GM12878 (cell line): ENCODE results near the gene CHD5. TPM values are rescaled to one million over a fixed set of nuclear protein-coding genes. Genes with fewer than 3 reads are reported as not detected.

Experiments
- ATAC-seq: fragments of 200-7000 bp; cut with Tn5 transposase; 3 replicates; pipeline ENCODE4 v1.9.1; 2020; ENCODE audit warnings: mild to moderate bottlenecking, moderate library complexity
- BruUV-seq: library from RNA; stranded (reverse); fragments of 400-500 nt; replicated peaks from 2 replicates; lab custom pipeline; 2021; lab: Mats Ljungman, UMichigan
- CTCF ChIA-PET: fragments of 300-600 bp; sonication (Branson Sonifier 250); formaldehyde crosslinking; extraction: SDS; loops from one replicate; lab custom pipeline; 2021; ENCODE audit warnings: inconsistent platforms; lab: Yijun Ruan, JAX
- POLR2A ChIA-PET: fragments of 350-600 bp; formaldehyde crosslinking; extraction: SDS; loops from one replicate; lab custom pipeline; 2021; ENCODE audit warnings: inconsistent platforms; lab: Charles Lee
- RAD21 ChIA-PET: fragments of 300-600 bp; sonication (Branson Sonifier 250); formaldehyde crosslinking; loops from one replicate; lab custom pipeline; 2023; ENCODE audit warnings: antibody characterized with exemption; ENCODE audit not compliant: unreplicated experiment; lab: Charles Lee
- SMC1A ChIA-PET: fragments of 300-600 bp; sonication (Branson Sonifier 250); formaldehyde crosslinking; loops from one replicate; lab custom pipeline; 2023; ENCODE audit not compliant: unreplicated experiment, uncharacterized antibody; lab: Charles Lee
- DNase-seq: peaks from one replicate; pipeline ENCODE4 v3.0.0-alpha.2; 2011; ENCODE audit warnings: low read depth, low spot score
- FAIRE-seq: peaks from 3 replicates; lab custom pipeline; 2011; peaks lifted over from hg19 to GRCh38; lab: Jason Lieb, UNC
- H2AFZ ChIP-seq: 2 replicates; pipeline ENCODE4 v1.6.0; 2011; ENCODE audit warnings: low read depth, low read length, control low read depth; ENCODE audit not compliant: control insufficient read depth
- H3K27ac ChIP-seq: 2 replicates; pipeline ENCODE4 v1.5.1; 2011; ENCODE audit warnings: control low read depth; ENCODE audit not compliant: control insufficient read depth, insufficient read depth
- H3K27me3 ChIP-seq, 2 experiments: replicated peaks in 1 of 2; 2 replicates each; pipeline versions ENCODE4 v1.6.0 to v1.6.1; 2011; ENCODE audit warnings: low read length in 1 of 2; ENCODE audit not compliant: control insufficient read depth in 2 of 2, insufficient read depth in 2 of 2
- H3K36me3 ChIP-seq, 2 experiments: 2 replicates each; pipeline ENCODE4 v1.5.1; 2011; ENCODE audit warnings: low read length in 1 of 2; ENCODE audit not compliant: control insufficient read depth in 2 of 2, insufficient read depth in 2 of 2
- H3K4me1 ChIP-seq: 2 replicates; pipeline ENCODE4 v1.6.1; 2011; ENCODE audit warnings: mild to moderate bottlenecking, low read length, moderate library complexity, mixed read lengths; ENCODE audit not compliant: control insufficient read depth, insufficient read depth
- H3K4me2 ChIP-seq: 2 replicates; pipeline ENCODE4 v1.6.0; 2011; ENCODE audit warnings: control low read depth; ENCODE audit not compliant: control insufficient read depth, insufficient read depth
- H3K4me3 ChIP-seq: fragments of 200-600 bp; sonication (generic); 2 replicates; pipeline ENCODE4 v1.5.1; 2016
- H3K79me2 ChIP-seq: 2 replicates; pipeline ENCODE4 v1.6.0; 2011; ENCODE audit warnings: low read length; ENCODE audit not compliant: control insufficient read depth, insufficient read depth
- H3K9ac ChIP-seq: 2 replicates; pipeline ENCODE4 v1.8.0; 2011; ENCODE audit warnings: low read length, control low read depth, mixed read lengths; ENCODE audit not compliant: control insufficient read depth, insufficient read depth
- H3K9me3 ChIP-seq: replicated peaks from 3 replicates; pipeline ENCODE4 v1.5.1; 2011; ENCODE audit warnings: mild to moderate bottlenecking, low read length; ENCODE audit not compliant: control insufficient read depth, insufficient read depth
- H4K20me1 ChIP-seq: 2 replicates; pipeline ENCODE4 v1.6.0; 2011; ENCODE audit not compliant: control insufficient read depth, insufficient read depth
- BCL3 ChIP-seq: IDR thresholded peaks from 2 replicates; pipeline ENCODE4 v1.6.1; 2011; ENCODE audit warnings: borderline replicate concordance, low read depth, mild to moderate bottlenecking, moderate library complexity, low read length; ENCODE audit not compliant: insufficient read depth, poor library complexity, severe bottlenecking
- CREM ChIP-seq: IDR thresholded peaks from 2 replicates; pipeline ENCODE4 v1.6.1; 2014; ENCODE audit warnings: antibody characterized with exemption, low read depth
- FOXM1 ChIP-seq: IDR thresholded peaks from 2 replicates; pipeline ENCODE4 v1.6.1; 2012; ENCODE audit warnings: low read depth, mild to moderate bottlenecking, inconsistent platforms, low read length, moderate library complexity
- HDGF ChIP-seq: fragments of 450-650 bp; IDR thresholded peaks from 2 replicates; pipeline ENCODE4 v1.6.1; 2016; ENCODE audit warnings: antibody characterized with exemption
- HSF1 ChIP-seq: fragments of 150-350 bp; IDR thresholded peaks from 2 replicates; pipeline ENCODE4 v1.6.1; 2014; ENCODE audit warnings: mild to moderate bottlenecking, low read depth, low read length
- IRF3 ChIP-seq: fragments of 450-650 bp; IDR thresholded peaks from 2 replicates; pipeline ENCODE4 v1.6.1; 2014; ENCODE audit warnings: mild to moderate bottlenecking
- MTA3 ChIP-seq: IDR thresholded peaks from 2 replicates; pipeline ENCODE4 v1.6.1; 2012; ENCODE audit warnings: low read length, inconsistent platforms, borderline replicate concordance
- NFIC ChIP-seq: IDR thresholded peaks from 2 replicates; pipeline ENCODE4 v1.6.1; 2012; ENCODE audit warnings: low read depth, mild to moderate bottlenecking, inconsistent platforms, low read length, moderate library complexity
- NR2C2 ChIP-seq: IDR thresholded peaks from 2 replicates; pipeline ENCODE4 v1.6.1; 2011; ENCODE audit warnings: borderline replicate concordance, low read depth; ENCODE audit not compliant: control insufficient read depth, insufficient read length
- RB1 ChIP-seq: fragments of 450-650 bp; formaldehyde crosslinking; IDR thresholded peaks from 2 replicates; pipeline ENCODE4 v1.6.1; 2017; ENCODE audit warnings: mild to moderate bottlenecking, borderline replicate concordance
- RBBP5 ChIP-seq: fragments of 200-600 bp; sonication (generic); conservative IDR thresholded peaks from 2 replicates; pipeline ENCODE4 v1.6.1; 2016
- SP1 ChIP-seq: IDR thresholded peaks from one replicate; pipeline ENCODE4 v1.6.1; 2011; ENCODE audit warnings: low read depth, low read length
- SUPT20H ChIP-seq: IDR thresholded peaks from 2 replicates; pipeline ENCODE4 v1.6.1; 2011; ENCODE audit warnings: low read depth, mild to moderate bottlenecking, low read length, moderate library complexity, borderline replicate concordance; ENCODE audit not compliant: control insufficient read depth
- TCF3 ChIP-seq: IDR thresholded peaks from 2 replicates; pipeline ENCODE4 v1.6.1; 2012; ENCODE audit warnings: low read depth, mild to moderate bottlenecking, low read length, borderline replicate concordance; ENCODE audit not compliant: insufficient read depth
- TCF7 ChIP-seq: IDR thresholded peaks from 2 replicates; pipeline ENCODE4 v1.6.1; 2014; ENCODE audit warnings: antibody characterized with exemption, borderline replicate concordance
- YBX1 ChIP-seq: fragments of 450-650 bp; IDR thresholded peaks from 2 replicates; pipeline ENCODE4 v1.6.1; 2016; ENCODE audit warnings: antibody characterized with exemption
- ZBTB11 ChIP-seq: fragments of 450-650 bp; formaldehyde crosslinking; IDR thresholded peaks from 2 replicates; pipeline ENCODE4 v1.5.0; 2022; ENCODE audit warnings: mild to moderate bottlenecking, missing genetic modification characterization
- ZNF24 ChIP-seq: fragments of 450-650 bp; IDR thresholded peaks from 2 replicates; pipeline ENCODE4 v1.6.1; 2017; ENCODE audit warnings: antibody characterized with exemption, mild to moderate bottlenecking
- ZSCAN29 ChIP-seq: fragments of 450-650 bp; IDR thresholded peaks from 2 replicates; pipeline ENCODE4 v1.6.1; 2017; ENCODE audit warnings: mild to moderate bottlenecking, moderate library complexity
- WGBS: methylation state at CpG from one replicate; pipeline ENCODE4 v1.1.6; 2016; ENCODE audit warnings: low lambda C conversion rate; ENCODE audit not compliant: insufficient replicate concordance, insufficient coverage; ENCODE audit errors: missing lambda C conversion rate; 5-methylcytosine and 5-hydroxymethylcytosine counted together
- in situ Hi-C: fragments of 300-500 bp; cut with MboI; formaldehyde crosslinking; loops from 9 replicates; pipeline ENCODE4 v1.14.3; 2018; ENCODE audit warnings: mixed read lengths
- intact Hi-C: fragments of 100-400 bp; cut with micrococcal nuclease; formaldehyde crosslinking; loops from one replicate; pipeline ENCODE4 v1.14.2; 2022; ENCODE audit not compliant: unreplicated experiment
- polyA plus RNA-seq, 11 experiments: library from polyadenylated mRNA; depleted of rRNA in 4 of 11; unstranded in 6 of 11; stranded (reverse) in 5 of 11; fragments of >200 nt; fragmentation: Nextera tagmentation in 4 of 11; fragmentation: Illumina TruSeq in 1 of 11; extraction: Ambion mirVana in 4 of 11; extraction: Trizol in 1 of 11; gene quantifications; 1 replicate in 1 of 11; 2 replicates in 10 of 11; pipeline versions ENCODE4 v1.2.1 to v1.2.3, GENCODE V29; 2011 to 2016; ENCODE audit warnings: inconsistent platforms in 2 of 11, missing spikeins in 2 of 11, low read depth in 1 of 11
- total RNA-seq, 4 experiments: library from RNA; depleted of rRNA in 3 of 4; stranded (reverse); fragments of >200 nt in 3 of 4; fragmentation: Illumina TruSeq in 1 of 4; extraction: Trizol in 1 of 4; gene quantifications; 2 replicates each; pipeline versions ENCODE4 v1.2.1 to v1.2.3, GENCODE V29; 2013 to 2021

CHD5 gene
- total and polyA plus RNA-seq, 10 of the 15 experiments (the other 5 are each of a cell fraction or from before 2014, with no cell fraction given): 0.03 to 0.49 (median 0.13) TPM; not detected in 3

GRCh38 chr1:6068932-6069331, 111.2 kb downstream of the CHD5 start:
- peaks cover 4% of the 10 kb centered on the region for H4K20me1 ChIP-seq
- intact Hi-C loops: no loop called here
- TF ChIP-seq ZBTB11 (CRISPR knock-in tag): no peak
- no peak for TF ChIP-seq IRF3
- TF ChIP-seq FOXM1: no peak
- TF ChIP-seq RB1: no peak
- TF ChIP-seq SP1: no peak
- no peak for TF ChIP-seq BCL3
- TF ChIP-seq ZNF24: no peak
- no peak for TF ChIP-seq RBBP5
- no peak for TF ChIP-seq TCF3
- no peak for TF ChIP-seq HDGF
- no peak for TF ChIP-seq CREM
- no peak for TF ChIP-seq ZSCAN29
- no peak for TF ChIP-seq HSF1
- no peak for TF ChIP-seq MTA3
- no peak for TF ChIP-seq YBX1
- TF ChIP-seq TCF7: no peak
- TF ChIP-seq NFIC: no peak
- TF ChIP-seq SUPT20H: no peak
- no peak for TF ChIP-seq NR2C2

More at GRCh38 chr1:6068932-6069331, 111.2 kb downstream of the CHD5 start:
- H3K4me1 ChIP-seq: no peaks in the 10 kb centered on the region
- ChIA-PET RAD21 (no interaction called here), POLR2A (no interaction called here), SMC1A (no interaction called here), CTCF (no interaction called here)
- WGBS: 92% methylated on average over 9 of the region's 9 CpGs
- H3K79me2 ChIP-seq: no peaks in the 10 kb centered on the region
- H3K36me3 ChIP-seq: peaks cover 4 to 10% of the 10 kb centered on the region in 2 experiments
- H3K27me3 ChIP-seq: no peaks in the 10 kb centered on the region
- H3K4me3 ChIP-seq: no peak overlapping the region
- H3K9ac ChIP-seq: no peak overlapping the region
- no peak for DNase-seq
- no peaks in the 10 kb centered on the region for H3K9me3 ChIP-seq
- H2AFZ ChIP-seq: no peak overlapping the region
- no peak overlapping the region for H3K4me2 ChIP-seq
- BruUV-seq: no TSS peak
- FAIRE-seq: no peak
- no peak overlapping the region for H3K27ac ChIP-seq
- in situ Hi-C loops: no loop called here
- ATAC-seq: no peak
